ENCODE data around the gene RNF41.

- TF ChIP-seq POLR2A (IDR thresholded peaks at IDR 0.05) (no peak), CTCF (IDR thresholded peaks at IDR 0.05) (no peak)
Measured at GRCh38 chr12:56154246-56154771, 67.4 kb downstream of the RNF41 start.

All from right lobe of liver (tissue), 4 donors.